HCT116 (cell line): Measurements from ENCODE around the gene PIAS3. TPM values are rescaled to one million over a fixed set of nuclear protein-coding genes. Genes with fewer than 3 reads are reported as not detected.

Experiments
- ATAC-seq: fragments of 200-7000 bp; cut with Tn5 transposase; 2 replicates; pipeline ENCODE4 v1.9.1; 2020; ENCODE audit warnings: mild to moderate bottlenecking, moderate library complexity
- BruUV-seq: library from RNA; stranded (reverse); fragments of 400-500 nt; replicated peaks from 2 replicates; lab custom pipeline; 2021; lab: Mats Ljungman, UMichigan
- CTCF ChIA-PET: fragments of 300-600 bp; sonication (Branson Sonifier 250); formaldehyde crosslinking; loops from one replicate; lab custom pipeline; 2021; ENCODE audit warnings: antibody characterized with exemption; lab: Charles Lee
- POLR2A ChIA-PET: fragments of 300-600, 350-600 bp; sonication (Branson Sonifier 250); formaldehyde crosslinking; loops from one replicate; lab custom pipeline; 2021; ENCODE audit warnings: antibody characterized with exemption; lab: Charles Lee
- RAD21 ChIA-PET, 2 experiments: fragments of 300-600 bp; sonication (Branson Sonifier 250); formaldehyde crosslinking; loops; one replicate each; lab custom pipeline; 2023; ENCODE audit warnings: low total read pairs in 2 of 2; ENCODE audit not compliant: uncharacterized antibody in 2 of 2, unreplicated experiment in 2 of 2, low non-redundant PET in 1 of 2; lab: Charles Lee
- DNase-seq: peaks from one replicate; pipeline ENCODE4 v3.0.0-alpha.2; 2010; ENCODE audit warnings: low read depth, low spot score
- H2AFZ ChIP-seq: fragments of 200-600 bp; shearing (Covaris generic), sonication (generic); 2 replicates; pipeline ENCODE4 v1.6.1; 2017; ENCODE audit warnings: low read depth, mixed run types, mixed read lengths, antibody characterized with exemption, low read length; ENCODE audit not compliant: poor library complexity, severe bottlenecking
- H3K27ac ChIP-seq: 2 replicates; pipeline ENCODE4 v1.5.1; 2012; ENCODE audit warnings: low read depth, low read length
- H3K27me3 ChIP-seq: fragments of 200-600 bp; sonication (generic); 2 replicates; pipeline ENCODE4 v1.6.1; 2016; ENCODE audit warnings: mixed run types, low read length, mixed read lengths; ENCODE audit not compliant: insufficient read depth
- H3K36me3 ChIP-seq, 2 experiments: fragments of 200-500 bp in 1 of 2; fragments of 200-600 bp in 1 of 2; sonication (Bioruptor generic) in 1 of 2; sonication (generic) in 1 of 2; 2 replicates each; pipeline versions ENCODE4 v1.5.1 to v1.6.1; 2014 to 2016; ENCODE audit warnings: low read length in 2 of 2, inconsistent platforms in 1 of 2, mixed read lengths in 1 of 2, mixed run types in 1 of 2; ENCODE audit not compliant: insufficient read depth in 2 of 2, control insufficient read depth in 1 of 2
- H3K4me1 ChIP-seq, 2 experiments: fragments of 200-600 bp in 1 of 2; sonication (generic) in 1 of 2; 2 replicates each; pipeline versions ENCODE4 v1.5.1 to v1.6.1; 2012 to 2017; ENCODE audit warnings: low read length in 2 of 2, inconsistent platforms in 1 of 2, mild to moderate bottlenecking in 1 of 2, mixed read lengths in 1 of 2, mixed run types in 1 of 2, moderate library complexity in 1 of 2; ENCODE audit not compliant: insufficient read depth in 2 of 2, control insufficient read depth in 1 of 2
- H3K4me2 ChIP-seq: fragments of 200-600 bp; sonication (generic); 2 replicates; pipeline ENCODE4 v1.6.1; 2017; ENCODE audit warnings: mixed run types, low read length, mixed read lengths
- H3K4me3 ChIP-seq, 2 experiments: fragments of 200-600 bp in 1 of 2; sonication (generic) in 1 of 2; replicated peaks in 1 of 2; 2 replicates each; pipeline ENCODE4 v1.5.1; 2011 to 2016; ENCODE audit warnings: low read length in 2 of 2, control low read depth in 1 of 2, low read depth in 1 of 2, mild to moderate bottlenecking in 1 of 2, mixed read lengths in 1 of 2, mixed run types in 1 of 2
- H3K79me2 ChIP-seq: fragments of 200-600 bp; sonication (generic); 2 replicates; pipeline ENCODE4 v1.6.1; 2017; ENCODE audit warnings: mild to moderate bottlenecking, mixed run types, low read length, moderate library complexity, mixed read lengths; ENCODE audit not compliant: insufficient read depth
- H3K9ac ChIP-seq: fragments of 200-600 bp; sonication (generic); 2 replicates; pipeline ENCODE4 v1.6.1; 2016; ENCODE audit warnings: low read length, mixed read lengths
- H3K9me2 ChIP-seq: fragments of 200-600 bp; sonication (generic), shearing (Covaris generic); 2 replicates; pipeline ENCODE4 v1.6.1; 2017; ENCODE audit warnings: mixed run types, mild to moderate bottlenecking, moderate library complexity; ENCODE audit not compliant: insufficient read depth
- H3K9me3 ChIP-seq, 2 experiments: fragments of 200-500 bp in 1 of 2; fragments of 200-600 bp in 1 of 2; sonication (Bioruptor generic) in 1 of 2; sonication (generic) in 1 of 2; 2 replicates each; pipeline ENCODE4 v1.6.1; 2014 to 2017; ENCODE audit warnings: low read length in 2 of 2, mixed read lengths in 2 of 2, inconsistent platforms in 1 of 2, low read depth in 1 of 2, mild to moderate bottlenecking in 1 of 2, mixed run types in 1 of 2, moderate library complexity in 1 of 2; ENCODE audit not compliant: control insufficient read depth in 1 of 2, insufficient read depth in 1 of 2
- H4K20me1 ChIP-seq: fragments of 200-600 bp; sonication (generic), shearing (Covaris generic); 2 replicates; pipeline ENCODE4 v1.6.1; 2017; ENCODE audit warnings: mixed run types, mild to moderate bottlenecking, moderate library complexity; ENCODE audit not compliant: insufficient read depth
- ZBTB33 ChIP-seq: IDR thresholded peaks from 2 replicates; pipeline ENCODE4 v1.6.1; 2011; ENCODE audit warnings: mild to moderate bottlenecking, low read length, moderate library complexity; ENCODE audit not compliant: insufficient replicate concordance; ENCODE audit errors: extremely low read depth
- intact Hi-C: fragments of 100-400 bp; cut with micrococcal nuclease; formaldehyde crosslinking; loops from 2 replicates; pipeline ENCODE4 v1.10.0; 2022
- total RNA-seq: library from RNA; stranded (reverse); gene quantifications from one replicate; pipeline ENCODE4 v1.2.1, GENCODE V29; 2021; ENCODE audit not compliant: unreplicated experiment

The PIAS3 gene
- total RNA-seq, 1 experiment from 2014 or later: 31.2 TPM

DNA sequence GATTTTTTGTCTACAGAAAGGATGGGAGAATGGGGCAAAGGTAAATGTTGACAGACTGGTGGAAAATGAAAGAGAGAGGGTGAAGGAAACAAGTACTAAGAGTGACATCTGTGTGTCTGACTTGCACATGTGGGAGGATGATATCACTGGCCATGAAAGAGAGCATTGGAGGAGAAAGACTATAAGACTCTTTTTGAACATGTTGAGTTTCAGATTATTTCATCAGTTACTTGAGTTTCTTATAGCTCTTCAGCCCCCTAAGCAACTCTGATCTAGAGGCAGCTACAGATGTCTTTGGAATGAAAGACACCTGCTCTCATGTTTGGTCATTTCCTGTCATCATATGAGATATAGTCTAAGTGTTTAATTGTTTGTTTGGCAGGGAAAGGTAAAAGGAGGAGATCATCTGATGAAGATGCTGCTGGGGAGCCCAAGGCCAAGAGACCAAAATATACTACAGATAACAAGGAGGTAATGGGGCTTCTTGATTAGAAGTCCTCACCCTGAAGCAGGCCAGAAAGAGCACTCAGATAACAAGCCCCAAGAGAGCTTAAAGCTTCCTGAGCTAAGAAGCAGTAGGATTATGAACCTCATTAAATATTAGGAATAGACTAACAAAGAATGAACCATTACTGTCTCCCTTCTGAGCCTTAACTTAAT lies 30.4 kb downstream of the PIAS3 start:
- ChIA-PET RAD21 (no interaction called here), CTCF (interaction anchor here (1.7 kb wide), 1 partner anchor 17 kb away, joined by 3 read pairs; the partner anchor contains the start of gene NUDT17), POLR2A (no interaction called here)
- no peak overlapping the region for H3K9ac ChIP-seq
- H3K27ac ChIP-seq: no peak overlapping the region
- no peak overlapping the region for H2AFZ ChIP-seq
- H3K9me3 ChIP-seq: no peaks in the 10 kb centered on the region
- DNase-seq: no peak
- peaks cover 31% of the 10 kb centered on the region for H3K79me2 ChIP-seq
- H4K20me1 ChIP-seq: no peaks in the 10 kb centered on the region
- no peaks in the 10 kb centered on the region for H3K27me3 ChIP-seq
- TF ChIP-seq ZBTB33: no peak
- peaks cover 2 to 7% of the 10 kb centered on the region in 2 experiments; a peak in 1 of 4 replicates for H3K4me1 ChIP-seq
- H3K4me2 ChIP-seq: no peak overlapping the region
- peaks cover 48 to 62% of the 10 kb centered on the region in 2 experiments for H3K36me3 ChIP-seq
- ATAC-seq: no peak
- no peak overlapping the region for H3K4me3 ChIP-seq
- H3K9me2 ChIP-seq: no peaks in the 10 kb centered on the region
- intact Hi-C loops: no loop called here
- BruUV-seq: no TSS peak

DNA sequence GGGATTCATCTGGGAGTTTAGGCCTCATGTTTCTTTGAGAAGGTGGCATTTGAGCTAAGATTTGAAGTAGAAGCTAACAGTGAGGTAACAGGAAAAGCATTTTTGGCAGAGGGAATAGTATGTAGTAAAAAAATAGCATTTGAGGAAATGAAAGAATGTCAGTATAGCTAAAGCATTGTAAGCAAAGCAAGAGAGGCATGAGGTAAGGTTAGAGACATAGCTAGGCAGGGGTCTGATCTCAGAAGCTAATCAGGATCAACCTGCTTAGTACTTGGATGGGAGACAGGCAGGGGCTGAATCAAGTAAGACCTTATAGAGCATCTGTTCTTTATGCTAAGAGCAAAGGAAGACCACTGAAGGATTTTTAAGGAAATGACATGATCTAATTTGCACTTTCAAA lies 30.9 kb downstream of the PIAS3 start:
- H3K9me3 ChIP-seq: no peaks in the 10 kb centered on the region
- POLR2A ChIA-PET: no interaction called here
- H3K36me3 ChIP-seq: peaks cover 45 to 56% of the 10 kb centered on the region in 2 experiments
- H3K4me1 ChIP-seq: peaks cover 2 to 7% of the 10 kb centered on the region in 2 experiments; a peak in 1 of 4 replicates
- no peak overlapping the region for H2AFZ ChIP-seq
- no peak overlapping the region for H3K4me3 ChIP-seq
- intact Hi-C loops: no loop called here
- H4K20me1 ChIP-seq: no peaks in the 10 kb centered on the region
- RAD21 ChIA-PET: no interaction called here
- ATAC-seq (no peak), DNase-seq (no peak)
- H3K79me2 ChIP-seq: peaks cover 31% of the 10 kb centered on the region
- H3K27ac ChIP-seq: no peak overlapping the region
- H3K9ac ChIP-seq: no peak overlapping the region
- CTCF ChIA-PET: interaction anchor here (1.7 kb wide), 1 partner anchor 17 kb away, joined by 3 read pairs; the partner anchor contains the start of gene NUDT17
- no peak for TF ChIP-seq ZBTB33
- no TSS peak for BruUV-seq
- no peaks in the 10 kb centered on the region for H3K9me2 ChIP-seq
- no peaks in the 10 kb centered on the region for H3K27me3 ChIP-seq
- no peak overlapping the region for H3K4me2 ChIP-seq
